CD8-positive, alpha-beta memory T cell (primary cell): ENCODE measurements around the gene ATG2A. TPM values are rescaled to one million over a fixed set of nuclear protein-coding genes. Genes with fewer than 3 reads are reported as not detected.
"Not testable (repeated sequence)": the region's sequence is repeated elsewhere in the genome, so short reads cannot be mapped to it uniquely, and the experiment has no call there.

Experiments
- CTCF ChIA-PET: fragments of 350-600 bp; sonication (Branson Sonifier 250); formaldehyde crosslinking; loops from one replicate; lab custom pipeline; 2021; ENCODE audit warnings: antibody characterized with exemption; lab: Charles Lee
- POLR2A ChIA-PET: fragments of 350-600 bp; sonication (Branson Sonifier 250); formaldehyde crosslinking; loops from one replicate; lab custom pipeline; 2021; ENCODE audit warnings: antibody characterized with exemption; lab: Charles Lee
- DNase-seq, 5 donors: peaks; one replicate each; pipeline versions ENCODE4 v3.0.0 to v3.0.0-alpha.2; 2020 to 2022; ENCODE audit warnings: mixed read lengths in 1 of 5
- H3K27ac ChIP-seq: one replicate; pipeline ENCODE4 v1.7.0; 2013; ENCODE audit warnings: low read depth, mild to moderate bottlenecking, low read length, moderate library complexity
- H3K27me3 ChIP-seq: 2 replicates; pipeline ENCODE4 v1.7.0; 2013; ENCODE audit warnings: low read length, mild to moderate bottlenecking; ENCODE audit not compliant: insufficient read depth, poor library complexity, severe bottlenecking
- H3K36me3 ChIP-seq: 2 replicates; pipeline ENCODE4 v1.7.0; 2013; ENCODE audit warnings: mild to moderate bottlenecking, low read length, moderate library complexity; ENCODE audit not compliant: insufficient read depth
- H3K4me1 ChIP-seq: 2 replicates; pipeline ENCODE4 v1.7.0; 2013; ENCODE audit warnings: mild to moderate bottlenecking, low read length, moderate library complexity; ENCODE audit not compliant: insufficient read depth
- H3K4me3 ChIP-seq: 2 replicates; pipeline ENCODE4 v1.7.0; 2013; ENCODE audit warnings: mild to moderate bottlenecking, low read length
- H3K9me3 ChIP-seq: 2 replicates; pipeline ENCODE4 v1.7.0; 2013; ENCODE audit warnings: mild to moderate bottlenecking, low read length
- H3K27ac Mint-ChIP-seq, 8 donors: one replicate each; pipeline ENCODE4 v1.8.0; 2020 to 2021; ENCODE audit warnings: mixed read lengths in 8 of 8, mild to moderate bottlenecking in 6 of 8, inconsistent platforms in 3 of 8, moderate library complexity in 3 of 8
- H3K27me3 Mint-ChIP-seq, 2 donors: one replicate each; pipeline ENCODE4 v1.8.0; 2020 to 2021; ENCODE audit warnings: mixed read lengths in 2 of 2, mild to moderate bottlenecking in 1 of 2, moderate library complexity in 1 of 2
- H3K36me3 Mint-ChIP-seq, 3 donors: one replicate each; pipeline ENCODE4 v1.8.0; 2020 to 2021; ENCODE audit warnings: mixed read lengths in 3 of 3, inconsistent platforms in 1 of 3, mild to moderate bottlenecking in 1 of 3
- H3K4me1 Mint-ChIP-seq, 3 donors: one replicate each; pipeline ENCODE4 v1.8.0; 2020 to 2021; ENCODE audit warnings: mixed read lengths in 3 of 3, inconsistent platforms in 1 of 3, mild to moderate bottlenecking in 1 of 3
- H3K4me3 Mint-ChIP-seq, 7 donors: one replicate each; pipeline ENCODE4 v1.8.0; 2020 to 2021; ENCODE audit warnings: mixed read lengths in 7 of 7, mild to moderate bottlenecking in 6 of 7, moderate library complexity in 4 of 7, inconsistent platforms in 2 of 7
- H3K9me3 Mint-ChIP-seq, 5 donors: one replicate each; pipeline ENCODE4 v1.8.0; 2020 to 2022; ENCODE audit warnings: mixed read lengths in 5 of 5, mild to moderate bottlenecking in 3 of 5, moderate library complexity in 2 of 5, inconsistent platforms in 1 of 5
- polyA plus RNA-seq: library from polyadenylated mRNA; unstranded; fragments of 300-500 nt; fragmentation: Illumina TruSeq; gene quantifications from one replicate; pipeline ENCODE4 v1.2.3, GENCODE V29; 2021
- total RNA-seq, 2 experiments: library from RNA; stranded (reverse); gene quantifications; one replicate each; pipeline ENCODE4 v1.2.3, GENCODE V29; 2021

ATG2A gene
- total and polyA plus RNA-seq, 3 experiments from 2014 or later, result 7.6 to 27.0 (median 25.7) TPM

DNA sequence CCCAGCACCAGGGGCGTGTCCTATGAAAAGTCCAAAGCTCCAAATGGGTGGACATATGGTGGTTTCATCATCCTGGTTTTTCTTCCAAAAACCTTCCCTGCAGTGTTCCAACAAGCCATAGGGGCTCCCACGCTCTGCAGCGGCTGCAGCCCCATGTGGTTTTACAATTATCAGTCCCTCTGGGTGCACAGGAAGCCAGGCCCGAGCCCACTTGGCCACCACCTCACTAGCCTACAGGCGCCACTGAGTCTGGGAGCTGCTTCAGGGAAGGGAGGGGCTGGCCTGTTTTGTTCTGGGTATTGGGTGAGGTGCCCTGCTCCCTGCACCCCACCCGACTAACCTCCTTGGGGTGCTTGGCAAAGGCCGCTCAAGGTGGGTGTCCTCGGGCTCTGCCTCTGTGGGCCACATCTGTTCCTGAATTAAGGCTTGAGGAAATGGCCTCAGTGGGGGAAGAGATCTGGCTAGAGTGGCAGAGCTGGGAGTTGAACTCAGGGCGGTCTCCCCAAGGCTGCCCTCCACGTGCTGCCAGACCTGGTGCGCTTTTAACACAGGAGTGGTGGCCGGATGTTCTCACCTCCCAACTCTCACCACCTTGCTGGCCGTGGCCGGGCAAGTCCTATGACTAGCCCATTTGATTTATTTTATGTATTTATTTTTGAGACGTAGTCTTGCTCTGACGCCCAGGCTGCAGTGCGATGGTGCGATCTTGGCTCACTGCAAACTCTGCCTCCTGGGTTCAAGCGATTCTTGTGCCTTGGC, 67.2 kb downstream of the ATG2A start:
- H3K4me3 ChIP-seq, result no peak overlapping the region
- Mint-ChIP-seq H3K27me3 (no peaks in the 10 kb centered on the region), H3K9me3 (no peaks in the 10 kb centered on the region), H3K36me3 (peaks cover 0 to 30% (median 0%) of the 10 kb centered on the region in 3 donors), H3K4me3 (peak overlapping the region in 3 of 7 donors; percentile 15 to 51 (median 22)), H3K4me1 (peaks cover 68 to 83% (median 83%) of the 10 kb centered on the region in 3 donors), H3K27ac (peak overlapping the region; percentile 45 to 100 (median 82))
- H3K9me3 ChIP-seq, result no peaks in the 10 kb centered on the region
- H3K27ac ChIP-seq, result no peak overlapping the region
- POLR2A ChIA-PET, result interaction anchor here (1.1 to 24.3 kb wide), 6 partner anchors 9 to 45 kb away, joined by 3 to 569 read pairs (median 24); partner anchors contain the start of gene EHD1
- no peaks in the 10 kb centered on the region for H3K27me3 ChIP-seq
- H3K36me3 ChIP-seq, result peaks cover 5% of the 10 kb centered on the region
- CTCF ChIA-PET, result interaction anchor here (0.8 to 32.1 kb wide), 7 partner anchors 14 to 261 kb away, joined by 3 to 1256 read pairs (median 4); partner anchors contain the start of genes ARL2, EHD1, MAP4K2 and RASGRP2
- DNase-seq, result no peak
- peaks cover 78% of the 10 kb centered on the region for H3K4me1 ChIP-seq

DNA sequence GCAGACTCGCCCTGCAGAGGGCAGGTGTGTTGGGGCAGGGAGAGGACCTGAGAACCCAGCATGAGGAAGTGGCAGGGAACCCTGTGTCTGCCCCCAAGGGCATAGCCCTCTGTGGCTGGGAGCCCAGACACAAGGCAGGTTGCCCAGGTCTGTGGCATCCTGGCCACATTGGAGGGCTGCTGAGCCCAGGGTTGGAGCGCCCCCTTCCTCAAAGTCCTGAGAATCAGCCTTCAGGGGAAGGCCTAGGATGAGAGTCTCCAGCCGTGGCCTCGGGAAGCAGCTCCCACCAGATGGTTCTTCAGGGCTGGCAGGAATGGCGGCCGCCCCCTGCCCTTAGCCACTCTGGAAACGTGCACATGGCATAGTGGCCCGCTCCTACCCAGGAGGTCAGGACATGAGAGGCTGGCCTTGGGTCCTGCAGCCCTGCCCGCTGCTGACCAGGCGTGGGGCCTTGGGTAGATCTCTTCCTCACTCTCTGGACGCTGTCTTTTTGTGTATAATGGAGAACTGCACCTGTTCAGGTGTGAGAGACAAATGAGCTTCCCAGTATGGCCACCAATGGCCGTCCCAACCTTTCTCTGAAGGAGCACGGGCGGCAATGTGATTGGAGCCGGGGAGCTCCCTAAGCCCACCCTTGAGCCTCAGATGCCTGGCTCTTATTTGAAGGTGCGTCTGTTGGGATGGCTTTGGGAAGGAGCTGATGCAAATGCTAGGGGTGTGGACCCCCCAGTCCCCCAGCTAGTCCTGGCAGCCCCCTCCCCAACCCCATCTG, 68.0 kb downstream of the ATG2A start:
- Histone ChIP-seq H3K27ac (no peak overlapping the region), H3K4me3 (no peak overlapping the region), H3K27me3 (no peaks in the 10 kb centered on the region), H3K9me3 (no peaks in the 10 kb centered on the region), H3K4me1 (peaks cover 72% of the 10 kb centered on the region), H3K36me3 (no peaks in the 10 kb centered on the region)
- CTCF ChIA-PET, result interaction anchor here (0.8 to 32.1 kb wide), 12 partner anchors 9 to 262 kb away, joined by 3 to 1256 read pairs (median 4); partner anchors contain the start of genes ARL2, EHD1, MAP4K2 and RASGRP2
- Mint-ChIP-seq H3K27me3 (no peaks in the 10 kb centered on the region), H3K4me3 (peak overlapping the region in 4 of 7 donors; percentile 17 to 51 (median 34)), H3K36me3 (peaks cover 0 to 23% (median 0%) of the 10 kb centered on the region in 3 donors), H3K4me1 (peaks cover 64 to 77% (median 76%) of the 10 kb centered on the region in 3 donors), H3K27ac (peak overlapping the region in 7 of 8 donors; percentile 82 to 100 (median 88)), H3K9me3 (no peaks in the 10 kb centered on the region)
- peak in 2 of 5 donors; percentile 56 to 66 for DNase-seq
- POLR2A ChIA-PET, result interaction anchor here (1.1 to 24.3 kb wide), 8 partner anchors 10 to 75 kb away, joined by 3 to 569 read pairs (median 14); partner anchors contain the start of gene EHD1

DNA sequence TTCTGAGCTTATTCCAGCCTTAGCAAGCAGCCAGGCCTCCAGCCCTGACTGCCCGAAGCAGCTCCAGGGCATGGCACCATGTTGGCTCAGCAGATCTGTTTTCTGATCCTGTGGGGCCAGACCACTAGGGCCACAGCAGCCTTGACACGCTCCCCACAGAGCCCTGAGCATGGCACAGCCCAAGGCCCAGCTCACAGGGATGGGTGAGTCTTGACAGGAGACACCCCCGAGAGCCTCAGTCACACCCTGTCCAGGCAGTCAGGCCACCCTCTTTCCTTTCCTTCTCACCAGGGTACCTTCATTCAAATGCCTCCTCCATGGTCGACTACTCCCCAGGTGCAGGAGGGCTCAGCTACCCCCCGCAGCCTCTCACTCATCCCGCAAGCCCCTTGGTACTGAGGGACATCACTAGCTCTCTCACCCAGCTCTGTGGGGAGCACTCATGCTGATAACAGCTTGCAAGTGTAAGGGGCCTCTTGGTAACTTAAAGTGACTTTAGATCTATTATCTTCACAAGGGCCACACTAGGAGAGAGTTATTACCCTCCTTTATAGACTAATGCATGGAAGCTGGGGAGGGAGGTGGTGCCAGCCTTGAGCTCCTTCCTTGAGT, 68.7 kb downstream of the ATG2A start:
- H3K9me3 Mint-ChIP-seq, result no peaks in the 10 kb centered on the region
- peaks cover 61 to 76% (median 74%) of the 10 kb centered on the region in 3 donors for H3K4me1 Mint-ChIP-seq
- Histone ChIP-seq H3K27ac (no peak overlapping the region), H3K36me3 (no peaks in the 10 kb centered on the region), H3K4me1 (peaks cover 72% of the 10 kb centered on the region), H3K4me3 (no peak overlapping the region), H3K9me3 (no peaks in the 10 kb centered on the region), H3K27me3 (no peaks in the 10 kb centered on the region)
- peak overlapping the region; percentile 79 to 100 (median 88) for H3K27ac Mint-ChIP-seq
- peak overlapping the region in 4 of 7 donors; percentile 15 to 44 (median 26) for H3K4me3 Mint-ChIP-seq
- no peaks in the 10 kb centered on the region for H3K27me3 Mint-ChIP-seq
- POLR2A ChIA-PET, result interaction anchor here (0.9 to 24.3 kb wide), 8 partner anchors 11 to 104 kb away, joined by 3 to 569 read pairs (median 14); partner anchors contain the start of gene EHD1
- H3K36me3 Mint-ChIP-seq, result peaks cover 0 to 16% (median 0%) of the 10 kb centered on the region in 3 donors
- DNase-seq, result no peak
- CTCF ChIA-PET, result interaction anchor here (0.8 to 32.1 kb wide), 18 partner anchors 8 to 280 kb away, joined by 3 to 1256 read pairs (median 4); partner anchors contain the start of genes ARL2, EHD1, MAP4K2 and PPP2R5B

DNA sequence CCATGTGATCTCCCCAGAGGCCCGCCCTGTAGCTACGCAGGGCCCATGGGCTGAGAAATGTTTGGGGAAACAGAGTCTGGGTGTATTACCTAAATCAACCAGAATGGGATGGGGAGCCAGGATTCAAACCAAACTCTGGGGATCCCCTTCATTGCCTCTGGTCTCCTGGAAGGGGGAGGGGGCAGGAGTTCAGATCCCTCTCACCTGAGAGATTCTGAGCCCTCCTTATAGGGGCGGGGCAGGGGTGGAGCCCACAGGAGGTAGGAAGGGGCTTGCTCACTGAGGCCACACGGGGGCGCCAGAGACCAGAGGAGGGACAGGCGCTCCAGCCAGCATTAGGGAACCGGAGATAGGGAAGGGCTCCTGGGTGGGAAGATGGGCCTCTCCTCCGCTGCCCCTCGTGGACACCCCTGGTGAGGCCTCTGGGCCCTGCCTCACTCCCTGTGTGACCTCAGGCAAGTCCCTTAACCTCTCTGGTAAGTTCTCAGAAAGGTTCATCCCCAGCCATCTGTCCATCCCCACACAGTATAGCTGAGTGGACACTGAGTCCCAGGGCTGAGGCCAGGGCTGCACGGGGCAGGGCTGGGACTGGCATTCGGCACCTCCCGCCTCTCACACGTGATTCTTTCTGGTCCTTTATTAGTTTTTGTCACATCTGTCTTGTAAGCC, 69.9 kb downstream of the ATG2A start:
- Mint-ChIP-seq H3K36me3 (peaks cover 0 to 6% (median 0%) of the 10 kb centered on the region in 3 donors), H3K4me3 (peak overlapping the region in 5 of 7 donors; percentile 33 to 81 (median 47)), H3K27me3 (no peaks in the 10 kb centered on the region), H3K9me3 (no peaks in the 10 kb centered on the region), H3K27ac (peak overlapping the region; percentile 26 to 84 (median 75)), H3K4me1 (peaks cover 52 to 68% (median 62%) of the 10 kb centered on the region in 3 donors)
- Histone ChIP-seq H3K4me1 (peaks cover 62% of the 10 kb centered on the region), H3K4me3 (no peak overlapping the region), H3K27me3 (no peaks in the 10 kb centered on the region), H3K27ac (no peak overlapping the region), H3K9me3 (no peaks in the 10 kb centered on the region), H3K36me3 (no peaks in the 10 kb centered on the region)
- ChIA-PET POLR2A (interaction anchor here (0.8 to 24.3 kb wide), 5 partner anchors 12 to 47 kb away, joined by 4 to 569 read pairs (median 29); partner anchors contain the start of gene EHD1), CTCF (interaction anchor here (0.7 to 32.1 kb wide), 24 partner anchors 7 to 281 kb away, joined by 3 to 1256 read pairs (median 4); partner anchors contain the start of genes ARL2, EHD1, MAP4K2 and PPP2R5B)
- DNase-seq, result peak; percentile 85 to 94 (median 90)

DNA sequence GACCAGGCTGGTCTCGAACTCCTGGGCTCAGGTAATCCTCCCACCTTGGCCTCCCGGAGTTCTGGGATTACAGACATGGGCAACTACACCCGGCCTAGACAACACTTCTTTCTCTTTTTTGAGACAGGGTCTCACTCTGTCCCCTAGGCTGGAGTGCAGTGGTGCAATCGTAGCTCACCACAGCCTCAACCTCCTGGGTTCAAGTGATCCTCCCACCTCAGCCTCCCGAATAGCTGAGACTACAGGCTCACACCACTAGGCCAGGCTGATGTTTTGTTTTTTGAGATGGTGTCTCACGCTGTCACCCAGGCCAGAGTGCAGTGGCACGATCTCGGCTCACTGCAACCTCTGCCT, 71.3 kb downstream of the ATG2A start:
- ChIA-PET CTCF (interaction anchor here (0.6 to 32.1 kb wide), 8 partner anchors 9 to 660 kb away, joined by 3 to 1256 read pairs (median 6); partner anchors contain the start of genes EHD1 and RASGRP2), POLR2A (interaction anchor here (0.7 to 3.8 kb wide), 6 partner anchors 19 to 102 kb away, joined by 3 to 19 read pairs (median 4); partner anchors contain the start of genes EHD1 and RASGRP2)
- not testable (repeated sequence) for H3K36me3 ChIP-seq, DNase-seq, H3K36me3 Mint-ChIP-seq, H3K27me3 ChIP-seq, H3K4me3 ChIP-seq, H3K9me3 ChIP-seq, H3K9me3 Mint-ChIP-seq, H3K27ac ChIP-seq, H3K27me3 Mint-ChIP-seq
- peaks cover 48% of the 10 kb centered on the region for H3K4me1 ChIP-seq
- peak overlapping the region in 3 of 8 donors; percentile 23 to 67 (median 61) for H3K27ac Mint-ChIP-seq
- peak overlapping the region in 4 of 7 donors; percentile 32 to 75 (median 70) for H3K4me3 Mint-ChIP-seq
- H3K4me1 Mint-ChIP-seq, result peaks cover 39 to 55% (median 48%) of the 10 kb centered on the region in 3 donors

DNA sequence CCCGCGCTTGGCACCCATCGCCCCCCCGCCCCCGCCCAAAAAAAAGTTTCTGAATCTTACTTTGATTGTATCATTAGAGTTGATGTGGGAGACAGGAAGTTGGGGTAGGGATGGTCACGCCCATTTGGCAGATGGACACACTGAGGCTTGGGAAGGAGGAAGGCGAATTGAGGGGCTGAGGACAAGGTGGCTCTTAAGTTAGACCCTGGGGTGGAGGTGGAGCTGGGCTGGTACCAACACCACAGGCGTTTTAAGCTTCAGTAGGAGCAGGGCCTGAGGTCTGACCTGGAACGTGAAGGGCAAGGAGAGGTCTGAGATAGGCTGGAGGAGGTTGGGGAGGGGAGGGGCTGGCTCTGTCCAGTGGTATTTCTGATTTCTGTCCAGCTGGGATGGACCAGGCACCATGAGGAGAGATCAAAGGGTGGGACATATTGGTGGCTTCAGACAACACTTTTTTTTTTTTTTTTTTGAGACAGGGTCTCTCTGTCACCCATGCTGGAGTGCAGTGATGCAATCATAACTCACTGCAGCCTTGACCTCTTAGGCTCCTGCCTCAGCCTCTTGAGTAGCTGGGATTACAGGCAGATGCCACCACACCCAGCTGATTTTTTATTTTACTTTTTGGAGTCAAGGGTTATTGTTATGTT, 71.8 kb downstream of the ATG2A start:
- H3K9me3 ChIP-seq, result no peaks in the 10 kb centered on the region
- no peaks in the 10 kb centered on the region for H3K36me3 ChIP-seq
- Mint-ChIP-seq H3K9me3 (no peaks in the 10 kb centered on the region), H3K4me3 (peak overlapping the region; percentile 32 to 80 (median 69)), H3K4me1 (peaks cover 36 to 50% (median 44%) of the 10 kb centered on the region in 3 donors), H3K36me3 (peaks cover 0 to 1% (median 0%) of the 10 kb centered on the region in 3 donors), H3K27me3 (no peaks in the 10 kb centered on the region), H3K27ac (peak overlapping the region; percentile 50 to 91 (median 78))
- CTCF ChIA-PET, result interaction anchor here (0.6 to 32.1 kb wide), 7 partner anchors 18 to 660 kb away, joined by 3 to 1256 read pairs (median 7); partner anchors contain the start of genes EHD1 and RASGRP2
- H3K4me3 ChIP-seq, result peak overlapping the region; percentile 60
- H3K27ac ChIP-seq, result peak overlapping the region; percentile 38
- no peaks in the 10 kb centered on the region for H3K27me3 ChIP-seq
- POLR2A ChIA-PET, result interaction anchor here (0.7 to 1.5 kb wide), 6 partner anchors 20 to 101 kb away, joined by 3 to 7 read pairs (median 4); partner anchors contain the start of genes EHD1, RASGRP2 and SF1
- H3K4me1 ChIP-seq, result peaks cover 47% of the 10 kb centered on the region
- DNase-seq, result no peak
